Sigmoid colon (tissue), 4 donors: ENCODE measurements around the gene FSD1.

ENCODE experiments used
- CTCF ChIP-seq, 4 experiments: fragments of 450-650 bp in 3 of 4; fragments of 200-600 bp in 1 of 4; IDR thresholded peaks; one replicate each; pipeline ENCODE4 v1.5.1; 2016 to 2019; ENCODE audit warnings: antibody characterized with exemption in 4 of 4, mild to moderate bottlenecking in 3 of 4, moderate library complexity in 2 of 4
- EP300 ChIP-seq, 4 donors: sonication (generic); formaldehyde crosslinking; IDR thresholded peaks; one replicate each; pipeline ENCODE4 v1.6.1; 2017; ENCODE audit warnings: antibody characterized with exemption in 4 of 4
- POLR2A ChIP-seq, 2 donors: fragments of 450-650 bp; IDR thresholded peaks; one replicate each; pipeline ENCODE4 v1.6.1; 2016; ENCODE audit warnings: antibody characterized with exemption in 2 of 2, mild to moderate bottlenecking in 2 of 2, moderate library complexity in 2 of 2

GRCh38 chr19:4267901-4268815 lies 36.2 kb upstream of the FSD1 start:
- TF ChIP-seq CTCF (IDR thresholded peaks at IDR 0.05) (no peak), POLR2A (IDR thresholded peaks at IDR 0.05) (no peak), EP300 (IDR thresholded peaks at IDR 0.05) (no peak)
